Measurements from ENCODE around the gene PHF21A. TPM values are rescaled to one million over a fixed set of nuclear protein-coding genes. Genes with fewer than 3 reads are reported as not detected.

PHF21A gene
- total RNA-seq, 3 donors from 2014 or later, result 13.4 to 20.3 (median 17.6) TPM

DNA sequence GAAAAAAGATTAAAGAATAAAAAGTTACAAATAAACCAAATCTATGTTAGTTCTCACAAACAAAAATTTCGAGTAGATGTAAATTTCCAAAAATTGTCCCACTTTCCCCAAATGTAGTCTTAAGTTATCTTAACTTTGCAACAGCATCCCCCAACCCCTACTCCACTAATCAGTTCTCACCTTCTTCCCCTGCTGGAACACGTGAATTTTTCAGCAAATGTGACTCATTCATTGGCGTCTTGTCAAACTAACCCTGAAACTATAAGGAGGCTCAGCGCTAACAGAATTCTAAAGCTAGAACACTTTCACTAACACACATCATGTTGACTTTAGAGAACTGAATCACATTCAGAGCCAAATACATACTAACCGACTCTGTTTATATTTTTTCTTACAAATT is 46.1 kb downstream of the PHF21A start:
- Mint-ChIP-seq H3K4me1 (ENCODE audit: low read depth) (peaks cover 10% of the 10 kb centered on the region), H3K4me3 (no peak overlapping the region), H3K27me3 (ENCODE audit: low read depth) (no peaks in the 10 kb centered on the region), H3K36me3 (ENCODE audit: insufficient read depth) (peaks cover 19% of the 10 kb centered on the region), H3K9me3 (no peaks in the 10 kb centered on the region)
- DNase-seq (no peak), ATAC-seq (no peak)

DNA sequence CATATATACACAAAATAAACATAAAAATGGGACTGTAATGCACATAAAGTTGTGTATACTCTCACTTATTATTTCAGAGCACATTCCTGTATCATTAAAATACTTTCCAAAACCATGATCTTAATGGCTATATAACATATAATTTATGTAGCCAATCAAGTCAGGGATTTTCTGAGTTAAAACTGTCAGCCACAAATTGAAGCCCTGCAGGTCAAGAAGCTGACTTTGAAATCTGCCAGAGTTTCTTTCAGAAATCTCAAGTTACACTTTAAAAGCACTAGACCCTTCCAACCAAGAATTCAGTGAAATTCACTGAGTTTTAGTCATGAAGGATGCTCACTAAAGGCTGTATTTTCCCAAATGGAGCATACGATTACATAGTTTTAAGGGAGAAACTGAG is 47.6 kb downstream of the PHF21A start:
- Mint-ChIP-seq H3K27me3 (ENCODE audit: low read depth) (no peaks in the 10 kb centered on the region), H3K4me3 (no peak overlapping the region), H3K36me3 (ENCODE audit: insufficient read depth) (peaks cover 24% of the 10 kb centered on the region), H3K9me3 (no peaks in the 10 kb centered on the region), H3K4me1 (ENCODE audit: low read depth) (peaks cover 10% of the 10 kb centered on the region)
- DNase-seq (no peak), ATAC-seq (no peak)

DNA sequence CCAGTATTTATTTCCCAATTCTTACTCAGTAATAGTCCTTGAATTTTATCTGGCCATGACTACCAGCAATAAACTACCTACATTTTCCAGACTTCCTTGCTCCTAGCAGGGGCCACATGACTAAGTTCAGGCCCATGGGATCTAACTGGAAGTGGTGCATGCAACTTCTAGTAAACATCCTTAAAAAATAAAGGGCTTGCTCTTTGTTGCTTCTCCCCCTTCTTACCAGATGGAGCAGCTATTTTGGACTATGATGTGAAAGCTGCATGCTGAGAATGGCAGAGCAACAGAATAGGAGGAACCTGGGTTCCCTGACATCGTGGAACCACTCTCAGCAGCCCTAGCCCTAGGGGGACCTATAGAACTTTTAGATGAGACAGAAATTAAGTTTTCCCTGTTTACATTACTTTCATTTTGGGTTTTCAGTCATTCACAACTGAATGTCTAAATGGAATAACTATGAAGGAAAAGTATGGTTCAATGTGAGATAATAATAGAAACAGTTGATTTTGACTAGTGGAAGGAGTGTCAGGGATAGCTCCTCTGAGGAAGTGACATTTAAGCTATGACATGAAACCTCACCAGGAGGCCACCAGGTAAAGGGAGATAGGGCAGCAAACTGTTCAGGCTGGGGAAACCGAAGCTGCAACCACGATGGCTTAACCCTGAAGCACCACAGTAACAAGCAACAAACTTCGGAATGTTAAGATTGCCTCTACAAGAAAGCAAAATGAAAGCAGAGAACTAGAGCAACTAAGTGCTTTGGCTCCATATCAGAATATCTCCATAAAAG is 48.9 kb downstream of the PHF21A start:
- Mint-ChIP-seq H3K9me3 (no peaks in the 10 kb centered on the region), H3K4me1 (ENCODE audit: low read depth) (peaks cover 10% of the 10 kb centered on the region), H3K4me3 (no peak overlapping the region), H3K36me3 (ENCODE audit: insufficient read depth) (peaks cover 33% of the 10 kb centered on the region), H3K27me3 (ENCODE audit: low read depth) (no peaks in the 10 kb centered on the region)
- DNase-seq (no peak), ATAC-seq (no peak)

DNA sequence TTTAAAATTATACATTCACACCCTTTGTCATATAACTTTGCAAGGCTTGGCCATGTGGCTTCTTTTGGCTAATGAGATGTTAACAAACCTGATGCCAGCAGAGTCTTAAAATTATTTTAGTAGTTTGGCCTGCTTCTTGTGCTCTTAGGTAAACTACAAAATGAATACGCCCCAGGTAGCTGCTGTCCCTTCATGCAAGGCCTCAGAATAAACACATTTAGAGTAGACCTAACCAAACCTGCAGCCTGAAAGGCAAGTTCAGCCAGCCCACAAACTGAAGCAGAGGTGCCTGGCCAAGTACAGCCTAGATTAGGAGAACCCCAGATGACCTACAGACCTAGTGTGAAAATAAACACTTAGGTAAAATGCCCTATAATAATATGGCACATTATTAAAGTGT is 50.2 kb downstream of the PHF21A start:
- ATAC-seq, result no peak
- H3K27me3 Mint-ChIP-seq (ENCODE audit: low read depth), result no peaks in the 10 kb centered on the region

DNA sequence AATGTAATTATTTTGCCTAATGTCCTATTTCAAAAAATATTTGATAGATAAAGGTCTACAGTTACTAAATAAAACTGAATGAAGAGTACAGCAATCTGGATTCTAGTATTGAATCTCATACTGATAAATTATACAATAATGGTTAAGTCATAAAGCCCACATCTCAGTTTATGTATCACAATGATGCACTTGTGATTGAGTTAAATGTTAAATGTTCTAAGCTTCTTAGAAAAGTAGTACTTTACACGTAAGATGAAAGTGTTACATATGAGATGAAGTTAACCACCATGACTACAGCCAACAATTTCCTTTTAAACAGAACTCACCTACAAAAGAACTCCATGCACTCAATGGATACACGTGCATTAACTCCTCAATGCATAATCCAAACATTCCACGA is 51.7 kb downstream of the PHF21A start:
- H3K4me1 Mint-ChIP-seq (ENCODE audit: low read depth), result peaks cover 11% of the 10 kb centered on the region
- H3K27me3 Mint-ChIP-seq (ENCODE audit: low read depth), result no peaks in the 10 kb centered on the region
- H3K36me3 Mint-ChIP-seq (ENCODE audit: insufficient read depth), result peaks cover 34% of the 10 kb centered on the region
- H3K9me3 Mint-ChIP-seq, result no peaks in the 10 kb centered on the region
- ATAC-seq (no peak), DNase-seq (no peak)
- no peak overlapping the region for H3K4me3 Mint-ChIP-seq

More for the DNA sequence above, 50.2 kb downstream of the PHF21A start:
- no peak for DNase-seq
- H3K4me3 Mint-ChIP-seq, result no peak overlapping the region
- peaks cover 10% of the 10 kb centered on the region for H3K4me1 Mint-ChIP-seq (ENCODE audit: low read depth)
- H3K9me3 Mint-ChIP-seq, result no peaks in the 10 kb centered on the region
- H3K36me3 Mint-ChIP-seq (ENCODE audit: insufficient read depth), result peaks cover 30% of the 10 kb centered on the region

DNA sequence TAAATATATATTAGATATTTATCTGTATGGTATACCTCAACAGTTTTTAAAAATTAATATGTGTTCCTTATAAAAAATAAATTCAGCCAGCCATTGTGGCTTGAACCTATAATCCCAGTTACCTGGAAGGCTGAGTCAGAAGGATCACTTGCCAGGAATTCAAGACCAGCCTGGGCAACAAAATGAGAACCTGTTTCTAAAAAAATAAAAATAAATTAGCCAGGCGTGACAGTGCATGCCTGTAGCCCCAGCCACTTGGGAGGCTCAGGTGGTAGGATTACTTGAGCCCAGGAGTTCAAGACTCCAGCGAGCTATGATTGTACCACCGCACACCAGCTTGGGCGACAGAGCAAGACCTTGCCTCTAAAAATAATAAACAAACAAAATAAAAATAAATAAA is 54.9 kb downstream of the PHF21A start:
- no peaks in the 10 kb centered on the region for H3K9me3 Mint-ChIP-seq
- H3K4me3 Mint-ChIP-seq, result no peak overlapping the region
- H3K36me3 Mint-ChIP-seq (ENCODE audit: insufficient read depth), result peaks cover 39% of the 10 kb centered on the region
- no peaks in the 10 kb centered on the region for H3K27me3 Mint-ChIP-seq (ENCODE audit: low read depth)
- DNase-seq (no peak), ATAC-seq (no peak)
- H3K4me1 Mint-ChIP-seq (ENCODE audit: low read depth), result peaks cover 5% of the 10 kb centered on the region

DNA sequence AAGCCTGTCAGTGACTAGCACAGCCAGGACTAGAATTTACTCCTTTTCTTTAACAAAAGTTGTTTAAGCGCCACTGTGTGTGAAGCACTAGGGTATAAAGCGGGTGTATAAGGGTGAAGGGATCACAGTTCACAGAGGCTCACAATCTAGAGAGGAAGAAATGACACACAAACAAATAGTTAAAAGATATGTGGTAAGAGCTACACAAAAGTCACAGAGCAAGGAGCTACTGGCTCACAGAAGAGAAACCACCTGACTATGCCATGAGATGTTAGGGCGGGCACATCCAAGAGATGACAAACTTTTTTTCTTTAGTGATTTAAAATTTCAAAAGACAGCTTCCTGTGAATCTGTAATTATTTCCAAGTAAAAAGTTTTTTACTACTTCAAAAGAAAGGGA is 55.6 kb downstream of the PHF21A start:
- H3K4me3 Mint-ChIP-seq, result no peak overlapping the region
- no peaks in the 10 kb centered on the region for H3K9me3 Mint-ChIP-seq
- DNase-seq (no peak), ATAC-seq (no peak)
- H3K4me1 Mint-ChIP-seq (ENCODE audit: low read depth), result peaks cover 5% of the 10 kb centered on the region
- no peaks in the 10 kb centered on the region for H3K27me3 Mint-ChIP-seq (ENCODE audit: low read depth)
- H3K36me3 Mint-ChIP-seq (ENCODE audit: insufficient read depth), result peaks cover 43% of the 10 kb centered on the region

DNA sequence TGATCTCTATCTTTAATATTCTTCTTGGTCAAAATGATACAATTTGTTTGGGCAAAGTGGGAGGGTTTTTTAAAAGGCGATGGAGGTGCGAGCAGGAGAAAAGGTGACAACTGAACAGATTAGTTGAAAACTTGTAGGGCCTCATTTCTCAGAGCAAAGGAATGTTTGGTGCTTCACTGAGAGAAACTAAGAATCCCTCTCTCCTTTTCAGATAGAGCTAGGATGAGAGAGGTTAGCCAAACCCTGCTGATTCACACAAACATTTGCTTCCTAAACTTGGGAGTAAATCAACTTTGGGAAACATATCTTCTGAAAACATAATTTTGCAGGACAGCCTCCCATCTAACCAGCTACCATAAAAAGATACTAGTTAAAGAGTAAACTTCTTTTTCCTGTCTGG is 57.0 kb downstream of the PHF21A start:
- H3K9me3 Mint-ChIP-seq, result no peaks in the 10 kb centered on the region
- DNase-seq, result no peak
- H3K27me3 Mint-ChIP-seq (ENCODE audit: low read depth), result no peaks in the 10 kb centered on the region
- H3K36me3 Mint-ChIP-seq (ENCODE audit: insufficient read depth), result peaks cover 42% of the 10 kb centered on the region
- peaks cover 5% of the 10 kb centered on the region for H3K4me1 Mint-ChIP-seq (ENCODE audit: low read depth)
- ATAC-seq, result no peak
- no peak overlapping the region for H3K4me3 Mint-ChIP-seq

DNA sequence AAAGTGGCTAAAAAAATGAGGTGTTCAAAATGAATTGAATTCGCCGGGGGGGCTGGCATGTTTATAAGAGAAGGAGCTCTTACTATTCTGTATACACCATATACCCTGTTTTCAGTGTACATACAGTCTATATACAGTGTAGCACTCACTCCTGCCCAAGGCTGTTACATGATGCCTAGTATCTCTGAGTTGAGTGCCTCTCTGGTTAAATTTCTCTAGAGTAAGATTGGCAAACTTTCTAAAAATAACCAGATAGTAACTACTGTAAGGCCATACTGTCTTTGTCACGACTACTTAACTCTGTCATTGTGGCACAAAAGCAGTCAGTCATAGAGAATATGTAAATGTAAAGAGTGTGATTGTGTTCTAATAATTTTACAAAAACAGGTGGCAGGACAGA is 58.1 kb downstream of the PHF21A start:
- H3K36me3 Mint-ChIP-seq (ENCODE audit: insufficient read depth), result peaks cover 32% of the 10 kb centered on the region
- DNase-seq, result no peak
- H3K9me3 Mint-ChIP-seq, result no peaks in the 10 kb centered on the region
- peaks cover 5% of the 10 kb centered on the region for H3K4me1 Mint-ChIP-seq (ENCODE audit: low read depth)
- H3K4me3 Mint-ChIP-seq, result no peak overlapping the region
- H3K27me3 Mint-ChIP-seq (ENCODE audit: low read depth), result no peaks in the 10 kb centered on the region
- no peak for ATAC-seq

DNA sequence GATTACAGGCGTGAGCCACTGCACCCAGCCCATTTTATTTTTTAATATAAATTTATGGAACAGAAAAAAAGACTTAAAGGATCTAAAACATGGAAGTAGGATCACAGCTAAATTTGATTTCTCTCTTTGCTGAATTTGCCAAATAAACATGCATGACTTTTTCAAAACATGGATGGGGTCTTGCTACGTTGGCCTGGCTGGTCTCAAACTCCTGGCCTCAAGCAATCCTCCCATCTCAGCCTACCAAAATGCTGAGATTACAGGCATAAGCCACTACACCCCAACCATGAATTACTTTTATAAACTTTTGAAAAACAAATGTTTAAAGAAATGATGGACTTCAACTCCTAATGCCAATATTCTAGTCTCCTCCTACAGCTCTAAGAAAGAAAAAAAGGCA is 61.2 kb downstream of the PHF21A start:
- peaks cover 5% of the 10 kb centered on the region for H3K4me1 Mint-ChIP-seq (ENCODE audit: low read depth)
- H3K27me3 Mint-ChIP-seq (ENCODE audit: low read depth), result no peaks in the 10 kb centered on the region
- DNase-seq (no peak), ATAC-seq (no peak)
- H3K4me3 Mint-ChIP-seq, result no peak overlapping the region
- no peaks in the 10 kb centered on the region for H3K9me3 Mint-ChIP-seq
- peaks cover 21% of the 10 kb centered on the region for H3K36me3 Mint-ChIP-seq (ENCODE audit: insufficient read depth)

DNA sequence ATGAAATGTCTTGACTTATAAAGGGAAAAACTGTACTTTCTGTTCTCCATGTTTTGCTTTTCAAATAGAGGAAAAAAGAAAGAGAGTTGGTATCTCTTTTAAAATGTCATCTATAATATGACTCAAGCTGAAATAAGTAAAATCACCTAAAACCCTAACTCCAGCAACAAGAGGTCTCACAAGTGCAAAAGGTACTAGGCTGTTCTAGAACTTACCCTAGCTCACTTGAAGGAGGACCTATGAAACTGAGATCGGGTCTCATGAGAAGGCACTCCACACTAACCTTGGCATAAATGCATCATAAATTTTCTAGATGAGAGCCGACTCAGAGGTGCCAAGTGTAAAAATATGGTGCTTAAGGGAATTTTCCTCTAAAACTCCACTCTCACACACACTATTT is 63.8 kb downstream of the PHF21A start:
- Mint-ChIP-seq H3K27me3 (ENCODE audit: low read depth) (no peaks in the 10 kb centered on the region), H3K4me3 (no peak overlapping the region), H3K36me3 (ENCODE audit: insufficient read depth) (peaks cover 15% of the 10 kb centered on the region), H3K9me3 (no peaks in the 10 kb centered on the region), H3K4me1 (ENCODE audit: low read depth) (peaks cover 5% of the 10 kb centered on the region)
- no peak for ATAC-seq
- no peak for DNase-seq

DNA sequence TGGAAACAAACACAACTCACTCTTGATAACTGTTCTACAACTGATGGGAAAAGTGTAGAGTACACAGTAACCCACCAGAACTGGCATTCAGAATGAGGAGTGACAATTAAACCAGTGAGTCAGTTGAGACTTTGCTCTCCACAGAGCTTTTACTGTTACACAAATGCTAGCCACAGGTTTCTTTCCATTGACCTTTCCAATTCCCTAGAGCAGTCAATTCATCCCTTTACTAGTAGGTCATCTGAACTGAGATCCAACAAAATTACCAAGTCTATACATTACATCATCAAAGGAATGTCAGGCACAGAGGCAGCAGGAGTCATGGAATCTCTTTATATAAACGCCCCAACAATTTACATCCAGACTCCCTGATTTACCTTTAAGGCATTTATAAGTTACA is 65.9 kb downstream of the PHF21A start:
- Mint-ChIP-seq H3K36me3 (ENCODE audit: insufficient read depth) (peaks cover 6% of the 10 kb centered on the region), H3K4me1 (ENCODE audit: low read depth) (peaks cover 5% of the 10 kb centered on the region), H3K9me3 (no peaks in the 10 kb centered on the region), H3K27me3 (ENCODE audit: low read depth) (no peaks in the 10 kb centered on the region), H3K4me3 (no peak overlapping the region)
- ATAC-seq (no peak), DNase-seq (no peak)

DNA sequence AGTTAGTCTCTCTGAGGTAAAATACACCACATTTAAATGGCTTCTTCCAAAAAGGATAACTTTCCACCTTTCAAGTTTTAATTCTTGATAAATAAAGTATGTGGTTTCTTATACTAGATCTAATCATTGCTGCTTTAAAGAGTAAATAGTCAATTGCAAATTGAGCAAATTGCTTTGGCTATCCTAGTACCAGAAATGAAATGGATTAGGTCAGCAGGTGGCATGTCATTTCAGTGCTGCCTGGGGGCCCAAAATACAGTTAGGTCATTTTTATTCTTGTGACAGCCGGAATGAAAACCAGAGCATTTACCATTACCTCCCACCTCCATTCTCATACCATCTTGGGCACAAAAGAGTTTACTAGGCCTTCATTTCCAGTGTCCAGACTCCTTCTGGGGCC is 70.2 kb downstream of the PHF21A start:
- H3K4me3 Mint-ChIP-seq, result no peak overlapping the region
- no peak for DNase-seq

DNA sequence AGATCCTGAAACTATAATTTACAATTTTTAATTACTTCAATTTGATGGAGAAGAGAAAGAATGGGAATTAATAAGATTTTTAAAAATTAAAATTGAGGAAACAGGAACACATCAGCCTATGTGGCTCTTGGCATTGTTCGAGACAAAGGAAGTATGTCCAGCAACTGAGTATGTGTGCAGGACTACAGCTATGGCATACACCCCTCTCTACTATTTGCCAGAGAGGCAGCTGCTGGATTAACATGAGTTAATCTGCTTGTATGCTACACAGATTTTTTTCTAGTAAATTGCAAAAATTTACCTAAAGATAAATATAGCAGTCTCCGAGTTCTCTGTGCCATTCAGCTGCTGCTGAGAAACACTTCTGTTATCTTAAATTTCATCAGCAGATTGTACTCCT is 70.6 kb downstream of the PHF21A start:
- ATAC-seq (no peak), DNase-seq (no peak)
- no peak overlapping the region for H3K4me3 Mint-ChIP-seq
- no peaks in the 10 kb centered on the region for H3K9me3 Mint-ChIP-seq
- no peaks in the 10 kb centered on the region for H3K27me3 Mint-ChIP-seq (ENCODE audit: low read depth)
- H3K4me1 Mint-ChIP-seq (ENCODE audit: low read depth), result peaks cover 11% of the 10 kb centered on the region
- H3K36me3 Mint-ChIP-seq (ENCODE audit: insufficient read depth), result peaks cover 29% of the 10 kb centered on the region

More for the DNA sequence above, 70.2 kb downstream of the PHF21A start:
- ATAC-seq, result no peak
- no peaks in the 10 kb centered on the region for H3K9me3 Mint-ChIP-seq
- H3K36me3 Mint-ChIP-seq (ENCODE audit: insufficient read depth), result peaks cover 29% of the 10 kb centered on the region
- H3K27me3 Mint-ChIP-seq (ENCODE audit: low read depth), result no peaks in the 10 kb centered on the region
- H3K4me1 Mint-ChIP-seq (ENCODE audit: low read depth), result peaks cover 9% of the 10 kb centered on the region

DNA sequence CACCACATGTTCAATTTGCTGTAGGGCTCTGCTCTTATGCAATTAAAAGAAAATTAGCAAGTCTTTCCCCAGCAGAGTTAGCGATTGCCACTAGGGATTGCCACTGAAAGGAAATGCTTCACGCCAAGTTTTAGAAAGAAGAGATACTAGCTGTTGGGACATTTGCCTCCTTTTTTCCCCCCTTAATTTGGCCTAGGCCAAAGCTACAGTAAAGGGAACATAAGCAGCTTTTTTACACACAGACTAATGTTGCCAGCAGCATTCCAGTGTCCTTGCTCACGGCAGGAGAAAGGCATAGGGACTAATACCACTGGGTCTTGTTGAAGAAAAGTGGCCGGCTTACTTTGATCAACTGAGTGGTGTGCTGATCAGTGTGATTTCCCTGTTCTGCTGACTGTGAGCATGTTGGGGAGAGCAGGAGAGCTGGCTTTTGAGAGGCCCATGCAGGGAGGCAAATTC is 71.2 kb downstream of the PHF21A start:
- ATAC-seq (no peak), DNase-seq (no peak)
- H3K4me3 Mint-ChIP-seq, result no peak overlapping the region
- no peaks in the 10 kb centered on the region for H3K27me3 Mint-ChIP-seq (ENCODE audit: low read depth)
- peaks cover 7% of the 10 kb centered on the region for H3K4me1 Mint-ChIP-seq (ENCODE audit: low read depth)
- H3K36me3 Mint-ChIP-seq (ENCODE audit: insufficient read depth), result peaks cover 29% of the 10 kb centered on the region
- H3K9me3 Mint-ChIP-seq, result no peaks in the 10 kb centered on the region
